Retinal pigment epithelial cell (primary cell): Measurements from ENCODE around the gene SLC4A3.

Source experiments
- DNase-seq: peaks from one replicate; pipeline ENCODE4 v3.0.0-alpha.2; 2010; ENCODE audit warnings: low read depth
- H3K4me3 ChIP-seq: 2 replicates; pipeline ENCODE4 v1.5.1; 2011; ENCODE audit warnings: mild to moderate bottlenecking, low read length, control low read depth, moderate library complexity
- CTCF ChIP-seq: conservative IDR thresholded peaks from 2 replicates; pipeline ENCODE4 v1.5.1; 2011; ENCODE audit warnings: low read depth, low read length, control low read depth, inconsistent platforms

Gene SLC4A3

DNA sequence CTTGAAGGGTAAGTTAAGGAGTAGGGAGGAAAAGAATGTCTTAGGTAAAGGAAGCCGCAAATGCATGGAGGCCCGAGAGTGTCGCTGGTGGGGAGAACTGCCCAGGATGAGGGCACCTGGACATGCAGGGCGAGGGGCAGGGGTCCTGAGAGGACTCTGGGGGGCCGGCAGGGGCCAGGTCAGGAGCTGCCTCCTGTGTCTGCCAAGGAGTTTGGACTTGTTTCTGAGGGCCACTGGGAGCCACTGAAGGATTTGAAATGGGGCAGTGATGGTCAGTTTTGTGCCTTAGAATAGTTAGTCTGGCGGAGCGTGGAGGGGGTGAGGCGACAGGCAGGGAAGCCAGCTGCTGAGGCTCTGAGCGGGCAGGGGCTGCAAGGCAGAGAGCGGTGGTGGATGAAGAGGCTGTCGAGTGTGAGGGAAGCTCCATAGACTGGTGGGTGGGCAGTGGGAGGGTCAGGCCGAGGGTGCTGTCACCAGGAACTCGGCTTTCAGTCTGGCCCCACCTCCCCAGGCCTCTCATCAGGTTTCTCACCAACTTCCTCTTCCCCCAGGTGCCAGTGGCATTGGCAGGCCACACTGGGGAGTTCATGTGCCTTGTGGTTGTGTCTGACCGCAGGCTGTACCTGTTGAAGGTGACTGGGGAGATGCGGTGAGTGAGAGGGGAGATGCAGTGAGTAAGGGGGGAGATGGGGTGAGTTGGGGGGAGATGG, 14.7 kb upstream of the SLC4A3 start:
- DNase-seq = no peak
- H3K4me3 ChIP-seq = no peak overlapping the region
- no peak for TF ChIP-seq CTCF

- no peak for DNase-seq
- no peak for TF ChIP-seq CTCF
- no peak overlapping the region for H3K4me3 ChIP-seq
These were observed 13.9 kb upstream of the SLC4A3 start for GRCh38 chr2:219613461-219614070.

DNA sequence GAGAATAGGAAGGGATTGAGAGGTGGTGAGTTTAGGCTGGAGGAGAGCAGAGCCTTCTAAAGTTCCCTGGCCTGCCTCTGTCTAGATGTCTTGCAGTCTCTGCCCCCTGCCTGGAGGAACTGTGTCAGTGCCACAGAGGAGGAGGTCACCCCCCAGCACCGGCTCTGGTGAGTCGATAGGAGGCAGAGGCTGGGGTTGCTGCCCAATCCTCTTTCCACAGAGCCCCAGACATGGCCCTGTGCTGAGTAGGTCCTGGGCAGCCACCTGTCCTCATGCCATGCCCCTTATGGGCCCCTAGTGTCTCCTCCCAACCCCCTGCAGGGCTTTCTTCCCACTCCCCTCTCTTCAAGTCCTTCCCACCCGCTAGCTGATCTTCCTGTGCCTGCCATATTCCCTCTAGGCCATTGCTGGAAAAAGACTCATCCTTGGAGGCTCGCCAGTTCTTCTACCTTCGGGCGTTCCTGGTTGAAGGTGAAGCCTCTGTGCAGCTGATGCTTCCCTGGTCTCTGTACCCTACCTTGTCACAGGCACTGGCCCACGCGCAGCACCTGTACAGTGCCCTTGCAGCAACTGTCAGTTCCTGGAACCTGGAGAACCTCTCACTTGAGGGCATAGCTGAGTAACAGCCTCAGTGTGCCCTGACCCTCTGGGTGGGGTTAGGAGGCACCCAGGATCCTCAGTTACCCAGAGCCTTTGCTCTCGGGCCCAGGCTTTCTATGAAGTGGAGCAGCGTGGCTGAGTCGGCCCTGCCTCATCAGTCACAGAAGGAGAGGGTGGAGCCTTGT, 13.2 kb upstream of the SLC4A3 start:
- no peak for TF ChIP-seq CTCF
- H3K4me3 ChIP-seq = no peak overlapping the region
- DNase-seq = no peak

GRCh38 chr2:219615036-219615435, 12.4 kb upstream of the SLC4A3 start:
- DNase-seq = no peak
- no peak overlapping the region for H3K4me3 ChIP-seq
- TF ChIP-seq CTCF = no peak

DNA sequence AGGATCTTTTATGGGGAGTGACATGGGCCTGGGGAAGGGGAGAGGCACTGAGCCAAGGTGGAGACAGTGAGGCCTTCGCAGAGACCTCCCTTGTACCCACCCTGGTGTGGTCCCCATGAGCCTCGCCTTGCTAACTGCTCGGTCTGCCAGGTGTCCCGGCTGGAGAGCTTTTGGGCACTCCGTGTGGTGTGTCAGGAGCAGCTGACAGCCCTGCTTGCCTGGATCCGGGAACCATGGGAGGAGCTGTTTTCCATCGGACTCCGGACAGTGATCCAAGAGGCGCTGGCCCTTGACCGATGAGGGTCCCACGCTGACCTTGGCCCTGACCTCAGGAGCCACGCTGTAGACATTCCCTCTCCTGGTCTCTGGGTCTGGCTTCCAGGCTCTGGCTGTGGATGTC, 11.5 kb upstream of the SLC4A3 start:
- TF ChIP-seq CTCF = no peak
- H3K4me3 ChIP-seq = no peak overlapping the region
- DNase-seq = no peak

DNA sequence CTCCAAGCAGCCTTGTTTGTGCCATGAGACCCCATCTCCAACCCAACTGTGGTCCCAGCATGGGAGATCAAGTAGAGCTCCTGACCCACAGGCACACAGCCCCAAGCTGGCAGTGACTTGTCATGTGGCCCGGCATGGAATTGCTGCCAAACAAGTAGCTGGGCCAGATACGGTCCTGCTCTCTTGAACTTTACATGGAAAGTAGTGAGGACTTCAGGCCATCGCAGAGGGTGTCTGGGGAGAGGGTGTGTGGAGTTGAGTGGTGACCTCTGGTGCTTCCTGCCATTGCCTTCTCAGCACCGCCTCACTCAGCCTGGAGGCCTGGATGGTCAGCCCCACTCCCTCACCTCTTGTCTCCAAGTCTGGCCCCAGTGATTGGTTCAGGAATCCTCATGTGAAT, 10.9 kb upstream of the SLC4A3 start:
- H3K4me3 ChIP-seq = no peak overlapping the region
- TF ChIP-seq CTCF = no peak
- DNase-seq = no peak
